Measurements from ENCODE around the gene CGNL1.

CGNL1 gene

DNA sequence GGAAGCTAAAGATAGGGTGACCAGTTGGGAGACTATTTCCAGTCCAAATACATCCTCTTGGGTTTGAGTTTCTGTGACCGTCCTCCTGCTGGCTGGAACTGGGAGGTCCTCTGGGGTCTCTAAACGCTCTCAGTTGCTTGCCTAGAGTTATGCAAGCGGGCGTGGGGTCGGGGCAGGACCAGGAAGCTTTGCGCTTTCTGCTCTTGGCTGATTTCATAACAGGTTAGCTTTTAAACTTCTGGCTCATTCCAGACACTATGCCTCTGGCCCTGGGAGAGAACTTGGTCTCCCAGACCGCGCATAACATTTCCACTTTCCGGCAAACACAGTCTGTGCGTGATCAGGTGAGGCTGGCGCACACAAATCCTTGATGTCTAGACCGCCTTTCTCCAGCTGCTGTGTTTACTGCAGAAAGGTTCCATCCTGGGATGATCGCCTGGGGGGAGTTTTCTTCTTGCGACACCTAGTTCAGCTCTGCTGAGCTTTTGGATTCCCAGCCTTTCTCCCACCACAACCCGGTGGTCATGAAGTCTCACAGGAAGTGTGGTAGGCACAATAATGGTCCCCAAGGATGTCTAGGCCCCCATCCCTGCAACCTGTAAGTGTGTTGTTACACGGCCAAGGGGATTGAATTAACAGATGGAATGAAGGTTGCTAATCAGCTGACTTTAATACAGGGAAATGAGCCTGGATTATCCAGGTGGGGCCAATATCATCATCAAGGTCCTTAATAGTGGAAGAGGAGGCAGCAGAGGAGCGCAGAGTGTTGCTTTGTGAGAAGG is 23.6 kb upstream of the CGNL1 start:
- no peak for DNase-seq

DNA sequence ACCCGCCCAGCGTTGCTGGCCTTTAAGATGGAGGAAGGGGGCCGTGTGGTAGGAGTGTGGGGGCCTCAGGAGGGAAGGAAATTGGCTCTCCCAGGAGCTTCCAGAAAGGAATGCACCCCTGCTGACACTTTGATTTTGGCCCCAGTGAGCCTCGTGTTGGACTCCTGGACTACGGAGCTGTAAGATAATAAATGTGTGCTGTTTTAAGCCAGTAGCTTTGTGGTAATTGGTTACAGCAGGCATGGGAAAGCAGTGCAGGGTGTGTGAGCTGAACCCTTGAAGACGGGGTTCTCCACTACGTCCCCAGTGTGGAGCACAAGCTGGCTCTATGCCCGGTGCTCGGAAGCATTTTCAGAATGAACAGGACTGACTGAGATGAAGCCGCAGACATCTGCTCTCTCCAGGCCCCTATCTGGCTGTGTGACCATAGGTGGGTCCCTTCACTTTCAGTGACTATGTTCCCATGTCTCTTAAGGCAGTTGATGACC is 22.9 kb upstream of the CGNL1 start:
- DNase-seq = no peak

DNA sequence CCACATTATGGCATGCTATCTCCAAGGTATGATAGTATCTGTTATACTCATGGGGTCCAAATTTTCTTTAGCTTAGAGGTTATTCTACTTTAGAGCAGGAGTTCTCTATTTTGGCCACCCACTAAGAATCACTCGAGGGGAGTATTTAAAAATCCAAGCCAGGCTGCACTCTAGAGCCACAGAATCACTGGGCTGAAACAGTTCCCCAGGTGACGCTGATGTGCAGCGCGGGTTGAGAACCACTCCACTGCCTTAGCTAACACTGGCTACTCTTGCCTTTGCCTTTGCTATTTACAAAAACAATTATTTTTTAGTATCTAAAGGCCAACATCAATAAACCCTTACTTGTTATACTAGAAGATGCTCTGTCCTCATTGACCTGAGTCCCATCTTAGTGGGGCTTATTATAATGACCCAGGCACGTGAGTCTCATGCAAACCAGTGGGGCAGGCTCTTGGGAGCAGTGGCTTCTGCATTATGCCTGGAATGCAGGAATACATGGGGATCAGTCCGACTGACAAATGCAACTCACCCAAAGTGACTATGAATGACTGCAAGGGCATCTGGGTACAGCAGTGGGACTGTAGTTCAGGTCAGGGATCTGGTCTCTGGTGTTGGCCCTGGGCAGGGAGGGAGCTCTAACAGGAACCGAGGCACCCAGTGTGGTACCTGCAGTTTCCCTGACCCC is 21.7 kb upstream of the CGNL1 start:
- DNase-seq = no peak

DNA sequence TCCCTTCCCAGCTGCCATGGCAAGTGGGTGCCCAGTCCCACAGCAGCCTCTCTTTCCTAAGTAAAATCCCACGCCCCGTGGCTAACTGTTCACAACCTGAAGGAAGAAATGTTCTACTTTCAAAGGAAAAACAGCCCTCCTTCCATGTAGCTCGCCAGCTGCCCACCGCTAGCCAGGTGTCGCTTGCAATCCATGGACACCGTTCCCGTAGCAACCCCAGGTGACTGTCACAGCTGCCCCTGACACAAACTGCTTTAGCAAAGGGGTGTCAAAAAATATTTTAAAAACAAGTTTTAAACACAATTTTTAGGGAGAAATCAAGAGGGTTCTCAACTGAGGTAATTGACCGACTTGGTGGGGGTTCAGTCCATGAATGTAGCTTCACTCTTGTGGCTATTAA is 21.0 kb upstream of the CGNL1 start:
- no peak for DNase-seq

DNA sequence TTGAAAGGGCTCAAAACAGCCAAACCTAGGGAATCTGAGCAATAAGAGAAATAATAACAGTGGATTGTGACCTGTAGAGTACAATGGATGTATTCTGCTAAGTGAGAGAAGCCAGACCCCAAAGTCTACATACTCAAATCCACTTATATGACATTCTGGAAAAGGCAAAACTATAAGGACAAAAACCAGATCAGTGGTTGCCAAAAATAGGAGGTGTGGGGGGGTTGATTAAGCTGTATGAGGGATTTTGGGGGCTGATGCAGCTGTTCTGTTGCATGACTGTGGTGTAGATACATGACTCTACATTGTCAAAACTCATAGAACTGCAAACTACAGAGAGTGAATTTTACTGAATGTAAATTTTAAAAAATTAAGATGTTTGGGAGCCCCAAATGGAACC is 20.1 kb upstream of the CGNL1 start:
- no peak for DNase-seq

DNA sequence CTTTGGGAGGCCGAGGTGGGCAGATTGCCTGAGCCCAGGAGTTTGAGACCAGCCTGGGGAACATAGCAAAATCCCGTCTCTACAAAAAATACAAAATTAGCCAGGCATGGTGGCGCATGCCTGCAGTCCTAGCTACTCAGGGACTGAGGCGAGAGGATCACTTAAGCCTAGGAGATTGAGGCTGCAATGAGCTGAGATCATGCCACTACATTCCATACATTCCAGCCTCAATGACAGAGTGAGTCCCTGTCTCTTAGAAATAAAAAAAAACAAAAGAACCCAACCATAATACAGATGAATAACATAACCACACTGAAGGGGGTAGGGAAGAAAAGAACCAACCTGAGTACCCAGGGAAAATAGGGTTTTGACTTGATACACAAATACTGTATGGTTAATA is 19.7 kb upstream of the CGNL1 start:
- no peak for DNase-seq

DNA sequence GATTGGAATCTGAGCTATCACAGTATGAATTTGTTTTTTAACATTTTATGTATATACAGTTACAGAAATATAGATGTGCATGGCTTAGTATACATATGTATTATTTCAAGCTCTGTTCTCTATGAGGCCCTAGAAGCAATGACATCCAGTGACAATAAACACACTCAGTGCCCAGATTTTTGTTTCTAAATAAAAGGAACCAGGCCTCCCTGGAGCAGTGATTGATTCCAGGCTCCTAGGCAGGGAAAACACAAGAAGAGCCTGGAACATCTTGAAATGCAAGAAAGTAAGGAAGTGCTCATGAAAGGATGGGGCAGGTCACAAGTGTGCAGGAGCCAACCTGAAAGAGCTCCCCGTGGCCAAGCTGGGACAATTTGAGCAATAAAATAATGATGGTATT is 18.5 kb upstream of the CGNL1 start:
- DNase-seq = no peak

DNA sequence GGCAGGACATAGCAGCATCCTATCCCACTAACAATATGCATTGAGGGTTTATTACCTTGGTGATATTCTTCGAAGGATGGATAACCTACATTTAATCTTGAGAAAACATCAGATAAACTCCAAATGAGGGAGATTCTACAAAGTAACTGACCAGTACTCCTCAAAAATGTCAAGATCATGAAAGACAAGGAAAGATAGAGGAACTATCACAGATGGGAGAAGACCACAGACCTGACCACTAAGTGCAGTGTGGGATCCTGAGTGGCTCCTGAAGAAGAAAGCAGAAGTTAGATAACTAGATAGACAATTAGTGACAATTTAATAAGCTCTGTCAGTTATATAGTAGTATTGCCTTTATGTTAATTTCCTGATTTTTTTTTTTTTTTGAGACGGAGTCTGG is 17.7 kb upstream of the CGNL1 start:
- no peak for DNase-seq

DNA sequence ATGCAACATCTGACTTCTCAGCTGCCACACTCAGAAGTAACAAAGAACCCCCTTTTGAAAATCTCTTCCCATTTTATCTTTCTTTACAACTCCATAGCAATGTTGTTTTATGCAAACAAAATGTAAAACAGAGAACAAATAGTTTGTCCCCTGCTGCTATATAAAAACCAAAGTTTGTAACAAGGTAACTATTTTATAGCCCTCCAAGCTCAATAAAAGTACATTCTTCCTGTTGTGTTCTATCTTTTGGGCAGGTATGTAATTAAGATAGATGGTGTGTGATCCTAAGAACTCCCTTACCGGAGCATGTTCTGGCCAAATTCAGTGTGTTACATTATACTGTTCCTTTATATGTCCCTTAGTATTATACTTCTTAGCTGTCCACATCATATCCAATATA is 12.6 kb upstream of the CGNL1 start:
- no peak for DNase-seq

DNA sequence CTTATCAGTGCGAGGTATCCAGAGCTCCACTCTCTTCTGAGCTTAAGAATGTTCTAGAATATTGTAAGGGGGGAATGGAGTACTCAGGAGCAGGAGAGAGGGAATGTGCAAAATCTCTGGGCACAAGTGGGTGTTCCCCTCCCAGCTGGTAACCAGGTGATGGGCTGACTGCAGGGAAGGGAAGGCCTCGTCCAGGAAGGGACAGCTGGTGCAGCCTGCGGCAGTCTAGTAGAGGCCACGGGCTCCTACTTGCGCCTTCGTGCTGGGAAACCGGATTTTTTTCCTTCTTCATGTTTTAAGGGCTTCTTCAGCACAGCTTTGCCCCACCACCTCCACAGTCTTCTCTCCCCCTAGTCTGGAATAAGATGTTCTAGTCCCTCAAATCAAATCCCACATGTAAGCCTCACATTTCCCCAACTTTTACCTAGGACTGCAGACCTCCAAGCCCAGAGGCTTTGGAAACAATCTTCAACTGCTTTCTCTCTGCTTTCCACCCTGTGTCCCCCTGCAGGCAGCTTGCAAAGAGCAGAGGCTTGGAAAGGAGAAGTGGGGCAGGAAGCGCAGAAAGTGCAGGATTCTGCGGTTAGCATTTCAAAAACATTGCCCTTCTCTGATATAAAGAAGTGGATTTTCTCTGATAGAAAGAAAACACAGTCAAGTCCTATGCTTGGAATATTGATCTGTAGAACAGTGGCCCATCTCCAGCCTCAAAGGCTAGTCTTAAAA is 11.9 kb upstream of the CGNL1 start:
- no peak for DNase-seq

DNA sequence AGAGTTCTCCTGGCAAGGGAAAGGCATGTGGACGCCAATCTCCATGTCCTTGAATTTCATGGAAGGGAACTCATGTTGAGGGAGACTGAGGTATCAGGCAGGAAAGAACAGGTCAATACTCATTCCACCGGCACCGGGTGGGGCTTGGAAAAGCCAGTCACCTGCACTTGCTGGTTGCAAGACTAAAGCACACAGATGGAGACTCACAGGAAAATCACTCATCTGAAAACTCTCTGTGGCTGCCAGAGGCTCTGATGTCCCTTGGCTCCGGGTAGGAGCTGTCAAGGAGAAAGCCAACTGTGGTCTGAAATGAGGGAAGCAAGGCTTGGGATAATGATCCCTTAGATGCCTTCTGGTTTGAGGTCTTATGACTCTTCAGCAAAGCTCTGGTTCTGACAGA is 8.7 kb upstream of the CGNL1 start:
- DNase-seq = no peak

DNA sequence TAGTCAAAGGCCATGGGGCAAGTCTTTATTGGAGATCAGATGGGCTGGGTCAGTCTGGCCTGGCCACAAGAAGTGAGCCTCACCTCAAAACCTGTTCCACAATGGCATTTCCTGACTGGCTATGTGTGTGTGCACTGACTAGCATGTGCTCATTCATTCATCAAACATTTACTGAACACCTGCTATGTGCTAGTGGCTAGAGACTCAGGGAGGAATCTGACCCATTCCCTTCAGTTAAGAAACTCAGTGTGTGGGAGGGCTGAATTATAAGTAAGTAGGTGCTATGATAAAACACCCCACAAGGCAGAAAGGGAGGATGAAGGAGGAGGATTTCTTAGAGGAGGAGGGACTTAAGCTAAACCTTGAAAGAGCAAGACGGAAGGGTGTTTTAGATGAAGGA is 5.4 kb upstream of the CGNL1 start:
- no peak for DNase-seq

DNA sequence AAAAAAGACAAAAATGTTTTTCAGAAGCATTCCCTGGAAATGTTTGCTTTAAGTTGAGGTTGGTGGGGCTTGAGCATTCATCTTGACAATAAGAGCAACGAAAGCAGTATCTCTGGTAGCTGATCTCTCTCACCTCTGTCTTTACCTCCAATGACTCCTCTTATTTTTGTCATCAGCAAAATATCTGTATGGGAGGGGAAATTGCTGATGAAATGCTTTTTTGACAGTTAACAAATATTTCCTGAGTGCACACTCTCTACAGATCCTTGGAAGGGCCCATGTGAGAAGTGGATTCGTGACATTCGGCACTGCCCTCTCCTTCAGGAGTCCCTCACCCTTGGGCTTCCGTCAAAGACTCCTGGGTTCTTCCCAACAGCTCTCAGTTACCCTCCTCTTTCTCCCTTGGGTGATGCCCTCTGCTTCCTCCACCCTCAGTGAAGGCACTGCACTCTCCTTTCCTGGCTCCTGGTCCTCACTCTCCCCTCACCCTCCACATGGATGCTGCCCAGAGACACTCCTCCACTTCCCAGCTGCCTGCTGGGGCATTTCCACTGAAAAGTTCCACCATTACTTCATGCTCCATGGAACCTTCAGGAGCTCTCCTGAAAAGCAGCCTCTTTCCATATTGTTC is 2.9 kb upstream of the CGNL1 start:
- no peak for DNase-seq

DNA sequence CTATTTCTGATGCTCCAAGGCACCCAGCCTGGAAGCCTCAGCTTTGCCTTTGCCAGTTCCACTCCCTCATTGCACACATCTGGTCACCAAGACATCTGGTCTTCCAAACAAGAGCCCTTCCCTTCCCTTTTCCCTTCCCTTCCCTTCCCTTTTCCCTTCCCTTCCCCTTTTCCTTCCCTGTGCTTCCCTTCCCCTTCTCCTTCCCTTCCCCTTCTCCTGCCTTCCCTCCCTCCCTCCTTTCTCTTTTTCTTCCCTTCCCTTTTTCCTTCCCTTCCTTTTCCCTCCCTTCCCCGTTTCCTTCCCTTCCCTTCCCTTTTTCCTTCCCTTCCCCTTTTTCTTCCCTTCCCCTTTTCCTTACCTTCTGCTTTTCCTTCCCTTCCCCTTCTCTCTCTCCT is 2.4 kb upstream of the CGNL1 start:
- no peak for DNase-seq

DNA sequence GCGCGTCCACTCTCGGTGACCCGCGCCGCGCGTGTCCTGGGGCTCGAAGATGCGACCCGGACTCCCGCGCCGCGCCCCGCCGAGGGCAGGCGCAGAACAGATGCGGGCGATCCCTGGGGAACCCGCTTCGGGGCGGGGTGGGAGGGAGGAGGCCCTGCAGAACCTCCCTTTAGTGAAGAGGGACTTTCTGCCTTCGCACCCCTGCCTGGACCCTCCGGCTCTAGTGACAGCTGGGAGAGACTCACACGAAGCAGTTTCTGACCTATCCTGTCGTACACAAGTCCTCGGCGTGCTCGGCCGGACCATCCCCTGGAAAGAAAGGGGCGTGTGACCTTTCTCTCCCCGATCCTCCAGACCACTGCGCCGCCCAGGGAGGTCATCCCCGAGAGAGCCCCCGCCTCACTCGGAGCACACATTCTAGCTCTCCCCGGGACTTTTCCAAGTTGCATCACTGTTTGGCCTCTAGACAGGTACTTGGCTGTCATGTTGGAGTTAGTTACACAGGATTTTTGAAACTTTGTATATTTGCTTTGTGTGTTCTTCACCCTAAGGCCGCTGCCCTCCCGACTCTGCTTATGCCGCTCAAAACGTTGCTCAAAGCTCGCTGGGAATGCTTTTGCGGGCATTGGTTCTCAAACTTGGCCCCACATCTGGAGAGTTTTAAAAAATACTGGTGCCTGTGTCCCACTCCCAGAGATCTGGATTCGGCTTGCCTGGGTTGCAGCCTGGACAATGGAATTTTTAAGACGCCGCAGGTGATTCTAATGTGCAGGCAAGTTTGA is 582 bp downstream of the CGNL1 start:
- no peak for DNase-seq

DNA sequence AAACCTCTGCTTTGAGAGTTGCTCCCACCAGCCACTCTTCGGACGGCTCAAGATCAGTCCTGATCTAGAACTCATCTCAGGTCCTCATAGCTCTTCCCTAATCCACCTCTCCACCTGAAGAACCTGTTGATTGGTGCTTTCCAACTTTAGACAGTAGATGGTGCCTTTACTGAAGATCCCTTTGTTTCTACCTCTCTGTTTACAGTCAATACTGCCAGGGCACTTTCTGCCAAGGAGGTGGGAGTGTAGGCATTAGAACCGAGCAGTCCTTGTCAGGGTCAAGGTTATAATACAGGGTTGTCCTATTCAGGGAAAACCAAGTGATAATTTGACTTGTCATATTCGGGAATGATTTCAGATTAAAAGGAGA is 1.2 kb downstream of the CGNL1 start:
- no peak for DNase-seq

DNA sequence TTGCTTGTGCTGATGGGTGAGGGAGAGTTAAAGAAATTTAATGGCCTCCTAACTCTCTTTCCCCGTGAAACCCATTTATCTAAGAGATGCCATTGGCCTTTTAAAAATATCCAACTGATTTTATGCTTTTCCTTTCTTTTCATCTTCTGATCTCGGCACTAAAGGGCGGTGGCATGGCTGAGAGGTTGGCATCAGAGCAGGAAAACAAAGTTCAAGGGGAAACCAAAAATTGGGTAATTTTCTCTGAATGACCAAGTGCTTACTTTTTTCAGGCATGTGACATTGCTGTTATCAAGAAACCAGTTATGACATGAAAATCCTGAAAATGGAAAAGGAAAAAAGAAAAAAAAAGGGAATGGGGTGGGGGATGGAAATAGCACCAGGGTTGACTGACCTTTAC is 3.2 kb downstream of the CGNL1 start:
- no peak for DNase-seq

DNA sequence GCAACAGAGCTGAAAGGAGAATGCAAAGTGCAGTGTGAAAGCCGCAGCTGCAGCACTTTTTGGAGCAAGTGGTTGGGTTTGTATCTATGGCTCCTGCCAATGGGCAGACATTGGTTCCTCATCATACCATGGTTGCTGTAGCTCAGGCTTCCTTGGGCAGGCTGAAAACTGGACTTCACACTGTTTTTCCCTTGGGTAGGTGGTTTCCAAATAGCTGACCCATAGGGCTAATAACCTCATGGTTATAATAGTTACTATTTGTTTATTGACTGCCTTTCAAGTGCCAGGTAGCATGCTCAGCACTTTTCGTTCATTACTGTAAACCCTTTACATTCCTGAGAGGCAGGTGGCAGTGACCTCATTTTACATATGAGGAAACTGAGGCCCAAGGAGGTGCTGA is 4.5 kb downstream of the CGNL1 start:
- no peak for DNase-seq

DNA sequence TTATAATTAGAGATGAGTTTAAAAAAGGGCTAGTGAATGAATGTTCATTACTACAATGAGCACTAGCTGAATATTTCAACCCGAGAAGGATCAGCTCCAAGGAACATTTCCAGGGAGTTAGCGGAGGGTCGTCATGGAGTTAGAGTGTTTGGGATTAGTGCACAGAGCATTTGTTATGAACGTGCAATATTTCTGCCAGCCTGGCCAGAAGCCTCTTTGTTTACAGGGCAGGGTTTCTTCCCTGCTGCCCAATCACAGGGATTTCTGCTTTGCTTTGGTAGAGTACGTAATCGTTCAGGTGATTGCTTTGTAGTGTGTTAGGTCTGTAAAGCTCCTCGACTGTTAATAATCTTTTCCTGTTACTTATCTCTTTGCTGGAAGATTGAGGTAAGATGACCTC is 5.9 kb downstream of the CGNL1 start:
- peak; percentile 41 for DNase-seq

DNA sequence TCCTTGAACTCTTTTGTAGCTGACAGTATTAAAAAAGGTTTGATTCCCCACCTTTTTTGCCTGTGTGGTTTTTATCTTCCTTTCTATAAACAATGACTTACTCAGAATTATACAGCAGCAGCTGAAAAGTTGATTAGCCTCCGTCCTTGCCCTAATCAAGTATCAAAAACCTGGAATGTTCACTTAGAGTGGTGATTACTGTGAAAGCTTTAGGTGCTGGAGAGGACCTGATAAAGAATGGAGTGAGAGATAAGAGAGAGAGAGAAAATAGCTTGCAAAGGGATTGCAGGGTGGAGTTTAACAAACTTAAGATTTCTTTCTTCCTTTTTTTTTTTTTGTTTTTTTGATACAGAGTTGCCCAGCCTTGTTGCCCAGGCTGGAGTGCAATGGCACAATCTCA is 6.7 kb downstream of the CGNL1 start:
- no peak for DNase-seq

DNA sequence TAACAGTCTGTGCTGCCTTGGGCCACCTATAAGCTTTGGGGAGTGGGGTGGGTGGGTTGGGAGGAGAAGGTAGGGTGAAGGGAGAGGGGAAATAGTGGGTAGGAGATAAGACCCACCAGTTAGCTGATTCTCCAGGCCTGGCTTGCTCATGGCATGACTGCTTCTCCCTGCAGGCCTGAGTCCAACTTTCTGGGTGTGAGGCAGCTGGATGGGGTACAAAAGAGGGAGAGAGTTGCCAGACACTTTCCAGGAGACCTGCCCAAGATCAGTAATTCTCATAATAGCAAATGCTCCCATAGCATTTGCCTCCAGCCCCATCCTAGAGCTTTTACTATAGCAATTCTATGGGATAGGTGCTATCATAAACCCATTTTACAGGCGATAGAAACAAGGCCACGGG is 7.7 kb downstream of the CGNL1 start:
- DNase-seq = no peak

DNA sequence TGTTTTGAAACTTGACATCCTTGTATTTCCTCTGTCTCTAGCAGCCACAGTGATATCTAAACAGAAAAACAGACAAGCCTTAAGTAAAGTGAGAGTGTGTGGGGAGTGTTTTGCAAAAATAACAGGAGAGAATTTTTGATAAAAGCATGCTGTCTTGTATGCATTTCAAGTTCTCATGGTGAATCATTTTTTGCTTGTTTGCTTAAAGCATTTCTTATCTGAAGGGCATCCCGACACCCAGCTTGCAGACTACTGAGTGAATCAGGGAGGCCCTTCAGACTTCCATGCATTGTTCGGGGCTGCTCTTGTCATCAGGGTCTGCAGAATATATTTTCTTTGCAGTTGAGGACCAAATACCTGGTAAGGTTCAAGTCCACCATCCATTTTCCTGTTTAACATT is 8.5 kb downstream of the CGNL1 start:
- no peak for DNase-seq

DNA sequence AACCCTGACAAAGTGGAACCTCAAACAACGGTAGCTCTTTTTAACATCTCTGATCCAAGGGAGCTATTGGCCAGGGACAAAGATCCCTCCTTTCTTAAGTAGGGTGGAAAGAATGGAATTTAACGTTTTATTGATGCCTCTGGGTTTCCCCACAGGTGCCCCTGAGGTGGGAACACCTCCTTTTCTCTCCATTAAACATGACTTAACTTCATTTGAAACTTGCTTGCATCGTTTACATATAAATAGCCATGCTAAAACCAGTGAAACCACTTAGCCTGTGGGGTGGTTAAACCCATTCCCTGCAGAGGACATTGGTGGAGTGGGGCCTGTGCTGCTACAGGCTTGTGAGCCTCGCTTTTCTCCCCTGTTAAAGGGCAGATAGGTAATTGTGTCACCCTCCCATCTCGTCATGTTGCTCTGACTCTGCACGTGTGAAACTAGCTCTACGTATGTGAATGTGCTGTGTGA is 9.7 kb downstream of the CGNL1 start:
- no peak for DNase-seq
